ENCODE measurements around the gene FAM72A.
A peak's percentile ranks its signal among the peaks of the same experiment; 100 is the strongest.
"Not testable (repeated sequence)": the region's sequence is repeated elsewhere in the genome, so short reads cannot be mapped to it uniquely, and the experiment has no call there.

The FAM72A gene

GRCh38 chr1:206178061-206178989 lies 24.3 kb downstream of the FAM72A start:
- in situ Hi-C loops (cut with HindIII; ENCODE audit: low sequenced_read_pairs); H3K4me3 ChIP-seq (ENCODE audit: low read depth, low read length): not testable (repeated sequence)
- peak; percentile 65 for DNase-seq (ENCODE audit: low read depth, low spot score)

DNA sequence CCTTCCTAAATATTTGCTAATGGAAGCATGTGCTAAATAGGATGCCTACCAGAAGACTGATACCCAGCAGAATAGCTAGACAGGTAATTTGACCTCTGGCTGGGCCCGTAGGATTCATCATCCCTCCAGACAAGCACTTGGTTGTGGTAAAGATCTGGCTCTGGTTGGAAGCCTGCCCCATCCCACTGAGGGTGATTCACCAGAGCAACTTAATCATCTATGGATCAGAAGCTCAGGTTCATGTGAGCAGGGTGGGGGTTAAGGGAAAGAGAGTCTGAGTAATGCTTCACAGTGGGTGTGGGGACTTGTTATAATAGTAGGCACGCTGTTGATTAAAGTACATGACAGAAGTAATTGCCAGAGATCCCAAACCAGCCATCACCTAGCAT lies 26.5 kb downstream of the FAM72A start:
- in situ Hi-C loops (cut with HindIII; ENCODE audit: low sequenced_read_pairs); H3K4me3 ChIP-seq (ENCODE audit: low read depth, low read length); DNase-seq (ENCODE audit: low read depth, low spot score): not testable (repeated sequence)

GRCh38 chr1:206175459-206176113 lies 27.1 kb downstream of the FAM72A start:
- TF ChIP-seq, protein P1, sequence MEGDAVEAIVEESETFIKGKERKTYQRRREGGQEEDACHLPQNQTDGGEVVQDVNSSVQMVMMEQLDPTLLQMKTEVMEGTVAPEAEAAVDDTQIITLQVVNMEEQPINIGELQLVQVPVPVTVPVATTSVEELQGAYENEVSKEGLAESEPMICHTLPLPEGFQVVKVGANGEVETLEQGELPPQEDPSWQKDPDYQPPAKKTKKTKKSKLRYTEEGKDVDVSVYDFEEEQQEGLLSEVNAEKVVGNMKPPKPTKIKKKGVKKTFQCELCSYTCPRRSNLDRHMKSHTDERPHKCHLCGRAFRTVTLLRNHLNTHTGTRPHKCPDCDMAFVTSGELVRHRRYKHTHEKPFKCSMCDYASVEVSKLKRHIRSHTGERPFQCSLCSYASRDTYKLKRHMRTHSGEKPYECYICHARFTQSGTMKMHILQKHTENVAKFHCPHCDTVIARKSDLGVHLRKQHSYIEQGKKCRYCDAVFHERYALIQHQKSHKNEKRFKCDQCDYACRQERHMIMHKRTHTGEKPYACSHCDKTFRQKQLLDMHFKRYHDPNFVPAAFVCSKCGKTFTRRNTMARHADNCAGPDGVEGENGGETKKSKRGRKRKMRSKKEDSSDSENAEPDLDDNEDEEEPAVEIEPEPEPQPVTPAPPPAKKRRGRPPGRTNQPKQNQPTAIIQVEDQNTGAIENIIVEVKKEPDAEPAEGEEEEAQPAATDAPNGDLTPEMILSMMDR (IDR thresholded peaks at IDR 0.05; ENCODE audit: low read depth, low read length), result peak; percentile 20
- peak; percentile 5 for DNase-seq (ENCODE audit: low read depth, low spot score)
- H3K4me3 ChIP-seq (ENCODE audit: low read depth, low read length); in situ Hi-C loops (cut with HindIII; ENCODE audit: low sequenced_read_pairs): not testable (repeated sequence)

GRCh38 chr1:206174182-206174868 lies 28.3 kb downstream of the FAM72A start:
- DNase-seq (ENCODE audit: low read depth, low spot score), result peak; percentile 25
- TF ChIP-seq, protein P1 (IDR thresholded peaks at IDR 0.05; ENCODE audit: low read depth, low read length), result peak; percentile 27
- H3K4me3 ChIP-seq (ENCODE audit: low read depth, low read length); in situ Hi-C loops (cut with HindIII; ENCODE audit: low sequenced_read_pairs): not testable (repeated sequence)

DNA sequence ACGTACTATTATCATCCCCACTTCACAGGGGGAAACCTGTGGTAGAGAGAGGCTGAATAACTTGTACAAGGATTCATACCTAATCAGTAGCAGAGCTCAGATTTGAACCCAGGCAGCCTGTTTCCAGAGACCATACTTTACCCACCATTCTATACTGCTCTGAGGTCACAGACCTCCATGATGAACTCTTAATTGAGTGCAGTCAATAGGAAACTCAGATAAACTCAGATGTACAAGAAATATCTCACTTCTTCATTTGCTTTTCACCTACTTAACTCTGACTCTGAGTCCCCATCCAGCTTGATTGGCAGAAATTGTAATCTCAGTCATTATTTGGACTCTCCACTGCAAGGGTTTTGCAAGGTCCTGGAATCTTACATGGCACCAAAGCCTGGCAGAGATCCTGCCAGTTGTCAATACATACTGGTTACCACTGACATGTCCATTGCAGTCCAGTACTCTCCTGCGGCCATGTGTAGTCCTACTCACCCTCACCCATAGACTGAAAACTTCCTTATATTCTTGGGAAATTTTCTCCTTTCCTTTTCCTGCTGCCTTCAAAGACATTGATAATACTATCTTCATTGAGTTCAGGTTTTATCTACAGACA lies 29.4 kb downstream of the FAM72A start:
- H3K4me3 ChIP-seq (ENCODE audit: low read depth, low read length); in situ Hi-C loops (cut with HindIII; ENCODE audit: low sequenced_read_pairs); DNase-seq (ENCODE audit: low read depth, low spot score): not testable (repeated sequence)

GRCh38 chr1:206169794-206170193 lies 32.8 kb downstream of the FAM72A start:
- H3K4me3 ChIP-seq (ENCODE audit: low read depth, low read length); DNase-seq (ENCODE audit: low read depth, low spot score); in situ Hi-C loops (cut with HindIII; ENCODE audit: low sequenced_read_pairs): not testable (repeated sequence)

- DNase-seq (ENCODE audit: low read depth, low spot score); in situ Hi-C loops (cut with HindIII; ENCODE audit: low sequenced_read_pairs); H3K4me3 ChIP-seq (ENCODE audit: low read depth, low read length): not testable (repeated sequence)
These were observed 35.1 kb downstream of the FAM72A start for GRCh38 chr1:206167350-206168029.

DNA sequence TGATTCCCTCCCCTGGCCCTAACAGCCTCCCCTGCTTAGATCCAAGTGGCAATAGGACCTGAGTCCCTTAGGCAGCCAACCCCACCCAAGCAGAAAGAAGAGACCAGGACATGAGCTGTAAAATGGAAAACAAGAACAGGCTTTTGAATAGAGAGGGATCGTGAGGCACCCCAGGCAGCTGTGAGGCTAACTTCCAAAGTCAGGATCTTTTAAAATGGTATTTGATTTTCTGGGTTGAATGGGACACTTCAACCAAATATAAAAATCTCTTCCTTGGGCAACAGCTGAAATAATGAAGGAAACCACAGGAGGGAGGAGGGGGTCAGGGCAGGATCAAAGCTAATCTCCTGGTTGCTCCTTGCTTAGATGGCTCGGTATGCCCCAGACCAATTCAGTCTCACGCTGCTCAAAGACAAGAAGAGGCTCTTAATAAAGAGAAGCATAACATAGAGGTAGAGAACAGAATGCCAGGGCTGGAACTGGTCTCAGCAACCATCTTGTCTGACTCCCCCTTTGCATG lies 56.8 kb downstream of the FAM72A start:
- H3K4me3 ChIP-seq (ENCODE audit: low read depth, low read length), result no peak overlapping the region
- DNase-seq (ENCODE audit: low read depth, low spot score), result no peak
- in situ Hi-C loops (cut with HindIII; ENCODE audit: low sequenced_read_pairs), result no loop called here
- TF ChIP-seq, protein P1 (IDR thresholded peaks at IDR 0.05; ENCODE audit: low read depth, low read length), result no peak
